Neural progenitor cell (in vitro differentiated cells): ENCODE measurements around the gene LYZL6.

Source experiments
- CTCF ChIP-seq: fragments of 200-600 bp; sonication (generic); IDR thresholded peaks from 2 replicates; pipeline ENCODE4 v1.5.1; 2017; ENCODE audit warnings: antibody characterized with exemption, mild to moderate bottlenecking
- EZH2phosphoT487 ChIP-seq: fragments of 200-600 bp; sonication (generic); IDR thresholded peaks from 2 replicates; pipeline ENCODE4 v1.6.1; 2017; ENCODE audit warnings: antibody characterized with exemption

- TF ChIP-seq EZH2phosphoT487 (no peak), CTCF (no peak)
Observed at GRCh38 chr17:35920229-35920628, 23.3 kb downstream of the LYZL6 start.
